OCI-LY1 (cell line): ENCODE measurements around the gene MRPS21.

Source experiments
- H2AFZ ChIP-seq: fragments of 200-600 bp; sonication (generic), shearing (Covaris generic); 2 replicates; pipeline ENCODE4 v1.6.0; 2014; ENCODE audit warnings: antibody characterized with exemption, mild to moderate bottlenecking, low read length
- H3F3A ChIP-seq: fragments of 200-600 bp; sonication (generic), shearing (Covaris generic); 2 replicates; pipeline ENCODE4 v1.6.0; 2014; ENCODE audit warnings: mild to moderate bottlenecking, antibody characterized with exemption, low read length, moderate library complexity; ENCODE audit not compliant: insufficient read depth
- H3K27ac ChIP-seq: fragments of 200-600 bp; sonication (generic); 2 replicates; pipeline ENCODE4 v1.5.1; 2014; ENCODE audit warnings: low read length, mixed run types, mild to moderate bottlenecking, low read depth; ENCODE audit not compliant: poor library complexity, severe bottlenecking
- H3K27me3 ChIP-seq: fragments of 200-600 bp; sonication (generic); 2 replicates; pipeline ENCODE4 v1.6.0; 2014; ENCODE audit warnings: antibody characterized with exemption, mild to moderate bottlenecking, low read length, moderate library complexity; ENCODE audit not compliant: insufficient read depth
- H3K36me3 ChIP-seq: fragments of 200-600 bp; sonication (generic); 2 replicates; pipeline ENCODE4 v1.6.1; 2014; ENCODE audit warnings: mild to moderate bottlenecking, antibody characterized with exemption, low read length, moderate library complexity, mixed read lengths; ENCODE audit not compliant: insufficient read depth
- H3K4me1 ChIP-seq: fragments of 200-600 bp; sonication (generic); 2 replicates; pipeline ENCODE4 v1.5.1; 2014; ENCODE audit warnings: mild to moderate bottlenecking, low read length, moderate library complexity; ENCODE audit not compliant: insufficient read depth, severe bottlenecking
- H3K4me2 ChIP-seq: fragments of 200-600 bp; sonication (generic), shearing (Covaris generic); 2 replicates; pipeline ENCODE4 v1.6.1; 2014; ENCODE audit warnings: low read length
- H3K4me3 ChIP-seq: fragments of 200-600 bp; sonication (generic); 2 replicates; pipeline ENCODE4 v1.5.1; 2014; ENCODE audit warnings: low read length, low read depth, mild to moderate bottlenecking, mixed read lengths; ENCODE audit not compliant: poor library complexity, severe bottlenecking
- H3K79me2 ChIP-seq: fragments of 200-600 bp; shearing (Covaris generic); 2 replicates; pipeline ENCODE4 v1.6.1; 2016; ENCODE audit warnings: mixed run types, low read length, mixed read lengths; ENCODE audit not compliant: insufficient read depth
- H3K9ac ChIP-seq: fragments of 200-600 bp; sonication (generic), shearing (Covaris generic); 2 replicates; pipeline ENCODE4 v1.6.1; 2014; ENCODE audit warnings: mild to moderate bottlenecking, low read length, mixed read lengths
- H3K9me2 ChIP-seq: fragments of 200-600 bp; sonication (generic), shearing (Covaris generic); 2 replicates; pipeline ENCODE4 v1.6.1; 2014; ENCODE audit warnings: low read depth, mild to moderate bottlenecking, low read length, mixed read lengths
- H3K9me3 ChIP-seq: fragments of 200-600 bp; shearing (Covaris generic); 2 replicates; pipeline ENCODE4 v1.6.1; 2014; ENCODE audit warnings: low read length, mixed read lengths
- H4K20me1 ChIP-seq: fragments of 200-600 bp; sonication (generic), shearing (Covaris generic); 2 replicates; pipeline ENCODE4 v1.6.0; 2016; ENCODE audit warnings: mild to moderate bottlenecking, low read length; ENCODE audit not compliant: insufficient read depth
- CTCF ChIP-seq: fragments of 200-600 bp; sonication (generic), shearing (Covaris generic); IDR thresholded peaks from 2 replicates; pipeline ENCODE4 v1.5.1; 2017; ENCODE audit warnings: mild to moderate bottlenecking, antibody characterized with exemption, low read length, moderate library complexity, mixed read lengths
- EZH2 ChIP-seq: fragments of 200-600 bp; sonication (generic), shearing (Covaris generic); IDR thresholded peaks from 2 replicates; pipeline ENCODE4 v1.8.0; 2017; ENCODE audit warnings: borderline replicate concordance, mixed run types, mild to moderate bottlenecking, antibody characterized with exemption, low read length, moderate library complexity, mixed read lengths

MRPS21 gene

GRCh38 chr1:150263549-150263948 is 30.1 kb upstream of the MRPS21 start:
- no peaks in the 10 kb centered on the region for H3K27me3 ChIP-seq
- no peaks in the 10 kb centered on the region for H3F3A ChIP-seq
- no peak overlapping the region for H3K27ac ChIP-seq
- no peak overlapping the region for H2AFZ ChIP-seq
- H3K9me3 ChIP-seq: no peaks in the 10 kb centered on the region
- H3K9me2 ChIP-seq: no peaks in the 10 kb centered on the region
- no peak overlapping the region for H3K4me2 ChIP-seq
- TF ChIP-seq EZH2 (no peak), CTCF (no peak)
- no peak overlapping the region for H3K4me3 ChIP-seq
- no peaks in the 10 kb centered on the region for H4K20me1 ChIP-seq
- H3K36me3 ChIP-seq: peaks cover 31% of the 10 kb centered on the region
- peaks cover 23% of the 10 kb centered on the region for H3K4me1 ChIP-seq
- peaks cover 8% of the 10 kb centered on the region for H3K79me2 ChIP-seq
- H3K9ac ChIP-seq: no peak overlapping the region

- H3F3A ChIP-seq: no peaks in the 10 kb centered on the region
- peaks cover 10% of the 10 kb centered on the region for H3K79me2 ChIP-seq
- no peaks in the 10 kb centered on the region for H3K9me2 ChIP-seq
- peaks cover 36% of the 10 kb centered on the region for H3K4me1 ChIP-seq
- peak overlapping the region; percentile 87 for H3K9ac ChIP-seq
- peak overlapping the region; percentile 80 for H3K4me3 ChIP-seq
- no peak overlapping the region for H2AFZ ChIP-seq
- peak overlapping the region; percentile 85 for H3K4me2 ChIP-seq
- H3K27me3 ChIP-seq: no peaks in the 10 kb centered on the region
- no peaks in the 10 kb centered on the region for H3K9me3 ChIP-seq
- no peak for TF ChIP-seq EZH2
- TF ChIP-seq CTCF: no peak
- H4K20me1 ChIP-seq: no peaks in the 10 kb centered on the region
- H3K36me3 ChIP-seq: peaks cover 31% of the 10 kb centered on the region
- H3K27ac ChIP-seq: peak overlapping the region; percentile 25
These were observed 25.8 kb upstream of the MRPS21 start for GRCh38 chr1:150267896-150268295.

- Histone ChIP-seq H3K4me1 (peaks cover 31% of the 10 kb centered on the region), H3K9me2 (no peaks in the 10 kb centered on the region), H3K27me3 (no peaks in the 10 kb centered on the region), H3K27ac (peak overlapping the region; percentile 25), H3K36me3 (peaks cover 31% of the 10 kb centered on the region), H3F3A (no peaks in the 10 kb centered on the region), H2AFZ (no peak overlapping the region), H3K9ac (peak overlapping the region; percentile 87), H4K20me1 (no peaks in the 10 kb centered on the region), H3K79me2 (peaks cover 10% of the 10 kb centered on the region), H3K4me3 (peak overlapping the region; percentile 80), H3K9me3 (no peaks in the 10 kb centered on the region), H3K4me2 (peak overlapping the region; percentile 85)
- TF ChIP-seq EZH2: no peak
These were observed 25.3 kb upstream of the MRPS21 start for GRCh38 chr1:150268340-150268704.

GRCh38 chr1:150268705-150269403 is 24.8 kb upstream of the MRPS21 start, which contains the start of gene APH1A:
TSS of gene APH1A (minus strand) at chr1:150269016. CDS start at chr1:150268810, 206 bp downstream.
- Histone ChIP-seq H3K36me3 (peaks cover 31% of the 10 kb centered on the region), H3K9me3 (no peaks in the 10 kb centered on the region), H3K79me2 (peaks cover 10% of the 10 kb centered on the region), H3K27me3 (no peaks in the 10 kb centered on the region), H2AFZ (peak within 1 kb of the TSS; percentile 50), H3K4me2 (peak within 1 kb of the TSS; percentile 85), H3K4me3 (peak within 1 kb of the TSS; percentile 80), H3F3A (no peaks in the 10 kb centered on the region), H3K27ac (peak within 1 kb of the TSS; percentile 25), H3K9me2 (no peaks in the 10 kb centered on the region), H4K20me1 (no peaks in the 10 kb centered on the region), H3K4me1 (peaks cover 29% of the 10 kb centered on the region), H3K9ac (peak within 1 kb of the TSS; percentile 87)
- TF ChIP-seq CTCF: no peak
- no peak for TF ChIP-seq EZH2
